Fibroblast of lung (primary cell): ENCODE measurements around the gene SCIMP. TPM values are rescaled to one million over a fixed set of nuclear protein-coding genes. Genes with fewer than 3 reads are reported as not detected.

Experiments used
- DNase-seq, 2 donors: peaks; one replicate each; pipeline versions ENCODE4 v3.0.0 to v3.0.0-alpha.2; 2010; ENCODE audit warnings: low read depth in 2 of 2
- H2AFZ ChIP-seq: 2 replicates; pipeline ENCODE4 v1.5.1; 2012; ENCODE audit warnings: low read length, control low read depth, inconsistent platforms
- H3K27ac ChIP-seq: 2 replicates; pipeline ENCODE4 v1.5.1; 2011; ENCODE audit warnings: low read length, control low read depth; ENCODE audit not compliant: insufficient read depth
- H3K27me3 ChIP-seq: 2 replicates; pipeline ENCODE4 v1.5.1; 2011; ENCODE audit warnings: mild to moderate bottlenecking, low read length; ENCODE audit not compliant: control insufficient read depth, insufficient read depth
- H3K36me3 ChIP-seq: 2 replicates; pipeline ENCODE4 v1.5.1; 2011; ENCODE audit warnings: low read length; ENCODE audit not compliant: control insufficient read depth, insufficient read depth
- H3K4me1 ChIP-seq: 2 replicates; pipeline ENCODE4 v1.5.1; 2011; ENCODE audit warnings: low read length; ENCODE audit not compliant: control insufficient read depth, insufficient read depth; ENCODE audit errors: extremely low read depth
- H3K4me2 ChIP-seq: 2 replicates; pipeline ENCODE4 v1.5.1; 2011; ENCODE audit warnings: low read length, control low read depth; ENCODE audit not compliant: insufficient read depth; ENCODE audit errors: extremely low read depth
- H3K4me3 ChIP-seq, 4 experiments: fragments of 200-600 bp in 1 of 4; sonication (generic) in 1 of 4; replicated peaks in 1 of 4; 2 replicates each; pipeline ENCODE4 v1.5.1; 2011 to 2016; ENCODE audit warnings: low read length in 4 of 4, low read depth in 3 of 4, mild to moderate bottlenecking in 3 of 4, control low read depth in 2 of 4, inconsistent platforms in 1 of 4, mixed read lengths in 1 of 4; ENCODE audit not compliant: insufficient read depth in 1 of 4; ENCODE audit errors: control extremely low read depth in 1 of 4
- H3K79me2 ChIP-seq: 2 replicates; pipeline ENCODE4 v1.5.1; 2012; ENCODE audit warnings: mild to moderate bottlenecking, low read length, inconsistent platforms; ENCODE audit not compliant: control insufficient read depth, insufficient read depth
- H3K9ac ChIP-seq: 2 replicates; pipeline ENCODE4 v1.5.1; 2011; ENCODE audit warnings: mild to moderate bottlenecking, low read length, control low read depth; ENCODE audit not compliant: insufficient read depth
- H3K9me3 ChIP-seq: 2 replicates; pipeline ENCODE4 v1.5.1; 2012; ENCODE audit warnings: low read depth, low read length; ENCODE audit not compliant: control insufficient read depth, insufficient read depth
- H4K20me1 ChIP-seq: 2 replicates; pipeline ENCODE4 v1.5.1; 2011; ENCODE audit warnings: low read length; ENCODE audit not compliant: control insufficient read depth, insufficient read depth; ENCODE audit errors: extremely low read depth
- CTCF ChIP-seq, 2 donors: IDR thresholded peaks in 1 of 2; conservative IDR thresholded peaks in 1 of 2; 1 replicate in 1 of 2; 2 replicates in 1 of 2; pipeline ENCODE4 v1.5.1; 2011 to 2012; ENCODE audit warnings: low read length in 2 of 2, control low read depth in 1 of 2, inconsistent platforms in 1 of 2, low read depth in 1 of 2, mild to moderate bottlenecking in 1 of 2
- EZH2 ChIP-seq: IDR thresholded peaks from 2 replicates; pipeline ENCODE4 v1.5.1; 2012; ENCODE audit warnings: low read length, control low read depth, mild to moderate bottlenecking; ENCODE audit errors: missing control alignments
- polyA plus RNA-seq, 2 donors: library from polyadenylated mRNA; depleted of rRNA in 1 of 2; stranded (reverse) in 1 of 2; unstranded in 1 of 2; fragments of >200 nt; gene quantifications; 2 replicates each; pipeline ENCODE4 v1.2.1, GENCODE V29; 2011 to 2012; ENCODE audit warnings: missing spikeins in 1 of 2
- total RNA-seq: library from RNA; depleted of rRNA; stranded (reverse); fragments of >200 nt; gene quantifications from 2 replicates; pipeline ENCODE4 v1.2.1, GENCODE V29; 2014

Gene SCIMP
- total and polyA plus RNA-seq, 2 donors (not counting 1 experiment from before 2014, with no cell fraction given), result not detected

GRCh38 chr17:5282642-5283217 lies 48.1 kb upstream of the SCIMP start:
- peak overlapping the region; percentile 65 to 93 (median 72) for H3K4me3 ChIP-seq
- H3K4me2 ChIP-seq, result peak overlapping the region; percentile 88
- H3K36me3 ChIP-seq, result no peaks in the 10 kb centered on the region
- H3K79me2 ChIP-seq, result peaks cover 47% of the 10 kb centered on the region
- H4K20me1 ChIP-seq, result no peaks in the 10 kb centered on the region
- TF ChIP-seq EZH2, result no peak
- TF ChIP-seq CTCF (conservative IDR thresholded peaks at IDR 0.05 in 1 of 2, IDR thresholded peaks at IDR 0.05 in 1 of 2; ENCODE audit: low read depth in 1 of 2, low read length in 2 of 2), result no peak
- no peaks in the 10 kb centered on the region for H3K27me3 ChIP-seq
- H2AFZ ChIP-seq, result peak overlapping the region; percentile 29
- peaks cover 2% of the 10 kb centered on the region for H3K4me1 ChIP-seq
- no peaks in the 10 kb centered on the region for H3K9me3 ChIP-seq
- DNase-seq, result peak; percentile 17 to 20
- H3K27ac ChIP-seq, result peak overlapping the region; percentile 57
- H3K9ac ChIP-seq, result peak overlapping the region; percentile 84

- H3K4me1 ChIP-seq, result peaks cover 2% of the 10 kb centered on the region
- H4K20me1 ChIP-seq, result no peaks in the 10 kb centered on the region
- DNase-seq, result peak; percentile 86 to 90
- H3K9ac ChIP-seq, result peak within 1 kb of the TSS; percentile 84
- H3K79me2 ChIP-seq, result peaks cover 43% of the 10 kb centered on the region
- no peaks in the 10 kb centered on the region for H3K36me3 ChIP-seq
- TF ChIP-seq CTCF (conservative IDR thresholded peaks at IDR 0.05 in 1 of 2, IDR thresholded peaks at IDR 0.05 in 1 of 2; ENCODE audit: low read depth in 1 of 2, low read length in 2 of 2), result peak in 1 of 2 donors; percentile 27
- TF ChIP-seq EZH2, result no peak
- peak within 1 kb of the TSS; percentile 70 for H3K27ac ChIP-seq
- no peaks in the 10 kb centered on the region for H3K27me3 ChIP-seq
- peak within 1 kb of the TSS; percentile 80 for H2AFZ ChIP-seq
- H3K4me3 ChIP-seq, result peak within 1 kb of the TSS; percentile 65 to 93 (median 72)
- no peaks in the 10 kb centered on the region for H3K9me3 ChIP-seq
- H3K4me2 ChIP-seq, result peak within 1 kb of the TSS; percentile 88
Measured at GRCh38 chr17:5281814-5282641, 47.4 kb upstream of the SCIMP start, which contains the start of gene RABEP1. Gene RABEP1 (plus strand): TSS chr17:5282284. CDS start chr17:5282487, 203 bp downstream.

- TF ChIP-seq EZH2, result no peak
- TF ChIP-seq CTCF (conservative IDR thresholded peaks at IDR 0.05 in 1 of 2, IDR thresholded peaks at IDR 0.05 in 1 of 2; ENCODE audit: low read depth in 1 of 2, low read length in 2 of 2), result no peak
- Histone ChIP-seq H3K9ac (no peak overlapping the region), H4K20me1 (no peaks in the 10 kb centered on the region), H3K79me2 (no peaks in the 10 kb centered on the region), H3K4me2 (no peak overlapping the region), H3K27ac (no peak overlapping the region), H3K4me3 (no peak overlapping the region), H3K36me3 (no peaks in the 10 kb centered on the region), H3K27me3 (no peaks in the 10 kb centered on the region), H3K4me1 (no peaks in the 10 kb centered on the region), H3K9me3 (no peaks in the 10 kb centered on the region), H2AFZ (no peak overlapping the region)
- peak in 1 of 2 donors; percentile 17 for DNase-seq
Measured at GRCh38 chr17:5272322-5272721, 37.7 kb upstream of the SCIMP start.
